Duodenal mucosa (tissue), 2 donors: ENCODE results near the gene STRN3.

ENCODE experiments used
- H3K27ac ChIP-seq: one replicate; pipeline ENCODE4 v1.7.0; 2013; ENCODE audit warnings: low read depth, low read length
- H3K27me3 ChIP-seq, 2 donors: one replicate each; pipeline ENCODE4 v1.7.0; 2013; ENCODE audit warnings: low read length in 2 of 2, control low read depth in 1 of 2; ENCODE audit not compliant: insufficient read depth in 2 of 2, control insufficient read depth in 1 of 2
- H3K36me3 ChIP-seq, 2 donors: one replicate each; pipeline ENCODE4 v1.7.0; 2013; ENCODE audit warnings: low read length in 2 of 2, control low read depth in 1 of 2; ENCODE audit not compliant: insufficient read depth in 2 of 2, control insufficient read depth in 1 of 2
- H3K4me1 ChIP-seq, 2 donors: one replicate each; pipeline ENCODE4 v1.7.0; 2013; ENCODE audit warnings: low read length in 2 of 2, control low read depth in 1 of 2; ENCODE audit not compliant: insufficient read depth in 2 of 2, control insufficient read depth in 1 of 2
- H3K4me3 ChIP-seq, 2 donors: one replicate each; pipeline ENCODE4 v1.7.0; 2013; ENCODE audit warnings: low read length in 2 of 2, low read depth in 1 of 2
- H3K9ac ChIP-seq, 2 donors: one replicate each; pipeline ENCODE4 v1.7.0; 2013; ENCODE audit warnings: low read length in 2 of 2, low read depth in 1 of 2
- H3K9me3 ChIP-seq, 2 donors: one replicate each; pipeline ENCODE4 v1.7.0; 2013; ENCODE audit warnings: low read length in 2 of 2, control low read depth in 1 of 2; ENCODE audit not compliant: control insufficient read depth in 1 of 2

Gene STRN3

DNA sequence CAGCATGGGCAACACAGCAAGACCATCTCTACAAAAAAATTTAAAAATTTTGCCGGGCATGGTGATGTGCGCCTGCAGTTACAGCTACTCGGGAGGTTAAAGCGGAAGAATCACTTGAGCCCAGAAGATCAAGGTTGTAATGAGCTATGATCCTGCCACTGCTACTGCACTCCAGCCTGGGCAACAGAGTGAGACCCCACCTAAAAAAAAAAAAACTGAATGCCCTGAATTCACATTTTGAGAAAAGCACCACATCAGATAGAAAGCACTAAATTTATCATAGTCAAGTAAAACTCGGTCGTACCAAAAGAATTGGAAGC is 24.9 kb downstream of the STRN3 start:
- H3K36me3 ChIP-seq, result peaks cover 8 to 10% of the 10 kb centered on the region in 2 donors

DNA sequence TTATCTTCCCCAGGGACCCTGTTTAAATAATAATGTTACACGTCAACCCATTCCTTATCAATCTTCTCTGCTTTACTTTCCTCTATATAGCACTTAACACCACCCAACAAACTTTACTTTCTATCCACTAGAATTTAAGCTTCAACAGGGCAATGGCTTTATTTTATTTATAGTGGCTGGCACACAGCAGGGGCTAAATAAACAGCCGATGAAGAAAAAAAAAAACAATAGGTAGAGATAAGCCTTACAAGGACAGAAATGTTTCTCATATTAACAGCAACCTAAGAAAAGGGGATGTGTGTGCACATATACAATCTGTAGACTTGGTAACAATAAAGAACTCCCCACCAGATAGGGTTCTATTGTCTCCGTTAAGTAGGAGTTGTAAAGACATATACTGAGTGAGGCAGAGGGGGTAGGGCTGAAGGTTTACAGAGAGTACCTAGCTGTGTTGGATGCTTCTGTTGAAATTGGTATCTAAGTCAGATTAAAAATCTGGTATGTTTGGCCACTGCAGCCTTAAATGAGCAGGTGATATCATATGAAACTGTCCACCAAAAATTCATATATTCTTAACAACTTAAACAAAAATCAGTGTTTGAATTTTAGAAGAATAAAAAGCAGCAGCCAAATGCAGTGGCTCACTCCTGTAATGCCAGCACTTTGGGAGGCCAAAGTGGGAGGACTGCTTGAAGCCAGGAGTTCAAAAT is 25.4 kb downstream of the STRN3 start:
- peaks cover 8 to 10% of the 10 kb centered on the region in 2 donors for H3K36me3 ChIP-seq
- no peak overlapping the region for H3K9ac ChIP-seq
- peaks cover 7 to 11% of the 10 kb centered on the region in 2 donors for H3K9me3 ChIP-seq
- H3K4me1 ChIP-seq, result peaks cover 0 to 2% of the 10 kb centered on the region in 2 donors
- no peak overlapping the region for H3K27ac ChIP-seq
- no peak overlapping the region for H3K4me3 ChIP-seq
- no peaks in the 10 kb centered on the region for H3K27me3 ChIP-seq

More for the DNA sequence above, 24.9 kb downstream of the STRN3 start:
- Histone ChIP-seq H3K27ac (no peak overlapping the region), H3K4me1 (no peaks in the 10 kb centered on the region), H3K9me3 (peaks cover 7 to 11% of the 10 kb centered on the region in 2 donors), H3K9ac (no peak overlapping the region), H3K4me3 (no peak overlapping the region), H3K27me3 (no peaks in the 10 kb centered on the region)

DNA sequence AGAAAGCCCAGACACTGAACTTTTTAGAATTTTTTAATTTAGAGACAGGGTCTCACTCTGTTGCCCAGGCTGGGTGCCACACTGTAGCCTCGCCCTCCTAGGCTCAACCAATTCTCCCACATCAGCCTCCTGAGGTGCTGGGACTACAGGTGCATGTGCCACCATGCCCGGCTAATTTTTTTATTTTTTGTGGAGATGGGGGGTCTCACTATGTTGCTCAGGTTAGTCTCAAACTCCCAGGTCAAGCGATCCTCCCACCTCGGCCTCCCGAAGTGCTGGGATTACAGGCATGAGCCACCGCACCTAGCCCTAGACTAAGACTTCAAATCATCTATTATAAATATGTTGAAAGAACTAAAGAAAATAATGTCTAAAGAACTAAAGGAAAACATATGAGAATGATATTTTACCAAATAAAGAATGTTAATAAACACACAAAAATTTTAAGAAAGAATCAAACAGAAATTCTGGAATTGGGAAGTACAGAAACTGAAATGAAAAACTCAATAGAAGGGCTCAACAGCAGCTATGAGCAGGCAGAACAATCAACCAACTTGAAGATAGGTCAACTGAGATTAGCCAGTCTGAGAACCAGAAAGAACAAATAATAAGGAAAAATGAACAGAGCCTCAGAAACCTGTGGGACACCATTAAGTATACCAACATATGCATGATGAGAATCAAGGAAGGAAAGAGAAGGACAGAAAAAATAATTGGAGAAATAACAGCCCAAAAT is 27.0 kb downstream of the STRN3 start:
- Histone ChIP-seq H3K9ac (no peak overlapping the region), H3K4me1 (peaks cover 4 to 5% of the 10 kb centered on the region in 2 donors), H3K36me3 (peaks cover 5 to 8% of the 10 kb centered on the region in 2 donors), H3K27ac (no peak overlapping the region), H3K9me3 (peaks cover 7 to 11% of the 10 kb centered on the region in 2 donors), H3K4me3 (no peak overlapping the region), H3K27me3 (no peaks in the 10 kb centered on the region)

DNA sequence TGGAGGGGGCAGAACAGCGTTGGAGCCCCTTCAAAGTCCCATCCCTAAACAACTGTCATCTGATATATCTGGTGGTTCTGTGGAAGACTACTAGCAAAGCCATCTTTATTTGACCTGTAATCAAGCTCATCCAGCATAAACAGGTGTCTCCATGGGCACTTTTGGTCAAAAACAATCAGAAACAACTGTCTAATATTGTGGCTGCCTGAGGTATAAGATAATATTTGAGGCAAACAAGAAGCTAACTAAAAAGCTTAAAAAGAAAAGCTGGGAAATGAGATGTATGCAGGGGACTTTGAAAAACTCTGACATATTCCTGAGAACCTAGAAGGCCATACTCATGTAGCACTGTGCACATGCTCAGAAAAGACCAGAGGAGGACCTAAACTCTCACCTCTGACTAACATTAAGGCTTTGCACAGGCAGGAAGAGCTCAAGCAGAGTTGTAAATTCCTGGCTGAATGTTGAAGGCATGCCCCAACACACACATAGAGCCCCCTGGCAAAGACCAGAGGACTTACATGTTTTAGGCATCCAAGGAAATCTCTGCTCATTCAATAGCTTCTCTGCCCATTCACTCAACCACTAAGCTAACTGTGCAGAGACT is 28.0 kb downstream of the STRN3 start:
- Histone ChIP-seq H3K9me3 (peaks cover 7 to 11% of the 10 kb centered on the region in 2 donors), H3K9ac (no peak overlapping the region), H3K4me3 (no peak overlapping the region), H3K4me1 (peaks cover 4 to 5% of the 10 kb centered on the region in 2 donors), H3K27ac (no peak overlapping the region), H3K27me3 (no peaks in the 10 kb centered on the region), H3K36me3 (peaks cover 5 to 8% of the 10 kb centered on the region in 2 donors)

DNA sequence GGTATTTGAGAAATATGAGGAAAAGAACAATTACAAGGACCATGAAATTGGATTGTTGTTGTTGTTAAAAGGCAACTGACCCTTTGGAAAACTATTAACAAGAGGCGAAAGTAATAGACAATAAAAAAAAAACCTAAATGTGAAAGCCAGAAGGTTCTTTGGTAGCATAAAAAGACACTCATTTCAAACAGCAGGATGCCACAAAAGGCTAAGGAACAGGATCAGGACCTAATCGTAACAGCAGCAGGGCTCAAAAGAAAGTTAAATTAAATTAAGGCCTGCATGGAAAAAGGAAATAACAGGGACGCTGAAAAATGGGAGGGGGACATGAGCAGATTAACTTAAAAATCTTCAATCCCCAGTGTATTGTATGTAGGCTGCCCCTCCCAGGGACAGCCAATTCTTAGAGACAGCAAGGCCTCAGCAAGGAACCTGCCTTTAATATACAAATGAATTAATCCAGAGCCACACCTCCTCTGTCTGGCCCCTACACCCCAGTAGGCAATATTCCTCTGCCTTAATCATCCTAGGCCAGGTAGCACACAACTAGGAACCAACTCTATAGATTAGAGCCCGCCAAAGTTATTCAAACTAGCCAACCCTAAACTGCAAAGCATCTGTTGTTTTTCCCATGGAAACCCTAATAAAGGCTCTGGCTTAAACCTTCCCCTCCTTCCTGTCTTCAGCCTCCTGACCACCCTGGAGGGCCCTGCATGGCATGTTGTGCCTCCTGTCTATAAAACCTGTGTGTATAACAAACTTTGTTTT is 29.1 kb downstream of the STRN3 start:
- H3K27ac ChIP-seq, result no peak overlapping the region
- H3K4me1 ChIP-seq, result peaks cover 4 to 5% of the 10 kb centered on the region in 2 donors
- no peak overlapping the region for H3K4me3 ChIP-seq
- H3K9me3 ChIP-seq, result peaks cover 7 to 11% of the 10 kb centered on the region in 2 donors
- H3K9ac ChIP-seq, result no peak overlapping the region
- H3K27me3 ChIP-seq, result no peaks in the 10 kb centered on the region
- H3K36me3 ChIP-seq, result peaks cover 5 to 8% of the 10 kb centered on the region in 2 donors

DNA sequence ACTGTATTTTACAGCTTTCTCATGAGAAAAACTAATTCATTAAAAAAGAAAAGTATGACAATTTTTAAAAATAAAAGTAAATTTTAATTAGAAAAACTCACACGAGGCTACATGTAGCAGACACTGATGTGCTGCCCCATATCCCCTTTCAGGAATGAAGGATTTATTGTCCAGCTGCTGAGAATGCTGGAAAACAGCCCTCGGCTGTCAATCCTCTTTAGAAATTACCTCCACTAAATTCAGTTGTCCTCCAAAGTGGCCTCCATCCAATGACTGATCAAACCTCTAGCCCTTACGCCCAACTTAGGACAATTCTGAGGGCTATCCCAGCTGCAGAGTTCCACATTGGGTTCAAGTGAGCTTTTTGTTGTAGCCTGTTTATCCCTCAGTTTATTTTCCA is 30.5 kb downstream of the STRN3 start:
- H3K4me3 ChIP-seq, result no peak overlapping the region
- peaks cover 5 to 8% of the 10 kb centered on the region in 2 donors for H3K36me3 ChIP-seq
- peaks cover 7 to 11% of the 10 kb centered on the region in 2 donors for H3K9me3 ChIP-seq
- H3K9ac ChIP-seq, result no peak overlapping the region
- H3K27ac ChIP-seq, result no peak overlapping the region
- H3K4me1 ChIP-seq, result peaks cover 11 to 14% of the 10 kb centered on the region in 2 donors
- H3K27me3 ChIP-seq, result no peaks in the 10 kb centered on the region

DNA sequence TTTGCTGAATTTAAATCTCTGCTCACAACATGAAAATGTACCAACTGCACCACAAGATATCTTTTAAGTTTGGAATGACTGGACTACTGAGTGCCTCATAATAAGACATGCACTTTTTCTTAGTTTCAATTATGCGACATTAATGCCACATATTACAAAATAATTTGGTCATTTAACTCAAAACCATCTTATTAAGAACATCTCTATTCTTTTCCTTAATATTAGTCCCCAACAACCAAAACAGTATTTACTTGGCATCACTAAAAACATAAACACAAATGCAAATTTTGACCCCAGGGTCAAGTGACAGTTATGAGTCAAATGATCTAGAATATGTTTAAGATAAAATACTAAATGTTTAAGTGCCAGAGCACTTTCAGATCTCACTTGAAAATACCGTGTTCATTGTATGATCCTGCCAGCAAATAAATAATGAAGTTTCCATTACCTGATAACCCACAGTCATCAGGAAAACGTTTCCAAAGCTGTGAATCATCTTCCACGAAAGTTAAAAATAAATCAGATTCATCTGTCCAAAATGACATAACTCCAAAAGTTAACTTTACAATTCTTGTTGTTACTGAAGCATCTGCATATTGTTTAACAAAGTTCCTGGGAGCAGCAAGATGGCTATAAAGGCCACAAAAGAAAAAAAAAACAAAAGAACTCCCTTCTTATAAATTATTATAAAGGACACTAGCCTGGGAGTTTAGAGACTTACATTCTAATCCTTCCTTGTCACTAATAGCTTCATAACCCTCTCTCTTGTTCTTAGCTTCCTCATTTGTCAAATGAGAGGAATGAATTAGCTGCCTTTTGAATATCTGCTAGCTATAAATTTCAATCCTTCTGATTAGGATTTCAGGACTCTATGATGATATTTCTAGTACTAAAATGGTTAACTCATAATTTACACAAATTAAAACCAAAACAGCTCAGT is 31.2 kb downstream of the STRN3 start:
- no peaks in the 10 kb centered on the region for H3K27me3 ChIP-seq
- H3K4me3 ChIP-seq, result no peak overlapping the region
- no peak overlapping the region for H3K9ac ChIP-seq
- peaks cover 7 to 11% of the 10 kb centered on the region in 2 donors for H3K9me3 ChIP-seq
- H3K27ac ChIP-seq, result no peak overlapping the region
- H3K4me1 ChIP-seq, result peaks cover 14 to 16% of the 10 kb centered on the region in 2 donors
- H3K36me3 ChIP-seq, result peaks cover 5 to 8% of the 10 kb centered on the region in 2 donors

DNA sequence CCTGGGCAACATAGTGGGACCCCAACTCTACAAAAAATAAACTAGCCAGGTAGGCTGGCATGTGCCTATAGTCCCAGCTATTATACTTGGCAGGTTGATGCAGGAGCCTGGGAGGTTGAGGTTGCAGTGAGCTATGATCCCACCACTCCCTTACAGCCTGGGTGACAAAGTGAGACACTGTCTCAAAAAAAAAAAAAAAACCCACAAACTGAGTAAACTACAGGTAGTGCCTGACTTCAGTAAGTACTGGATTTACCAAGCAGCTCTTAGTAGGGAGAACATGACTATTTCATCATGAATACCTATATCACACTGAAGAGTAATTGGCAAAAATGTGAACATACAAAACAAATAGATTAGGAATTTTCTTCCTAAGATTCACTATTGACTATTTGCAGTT is 33.1 kb downstream of the STRN3 start:
- Histone ChIP-seq H3K4me1 (peaks cover 16 to 19% of the 10 kb centered on the region in 2 donors), H3K27ac (no peak overlapping the region), H3K9ac (no peak overlapping the region), H3K36me3 (peaks cover under 1 to 2% of the 10 kb centered on the region in 2 donors), H3K27me3 (no peaks in the 10 kb centered on the region), H3K9me3 (peaks cover under 1 to 4% of the 10 kb centered on the region in 2 donors), H3K4me3 (no peak overlapping the region)

DNA sequence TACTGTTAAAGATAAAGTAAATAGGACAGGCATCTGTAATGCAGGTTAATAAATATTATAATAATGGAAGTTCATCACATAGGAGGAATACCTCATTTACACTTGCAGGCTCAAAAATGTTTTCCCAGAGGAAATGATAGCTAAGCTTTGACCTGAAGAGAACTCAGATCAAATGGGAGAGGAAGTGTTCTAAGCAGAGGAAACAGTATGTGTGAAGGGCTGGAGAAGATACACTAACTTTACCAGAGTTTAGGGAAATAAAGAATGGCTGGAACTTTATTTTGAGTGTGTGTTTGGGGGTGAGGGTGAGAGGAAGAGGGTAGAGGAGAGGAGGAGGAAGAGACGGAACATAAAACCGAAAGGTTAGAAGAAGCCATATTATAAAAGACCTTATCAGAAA is 34.8 kb downstream of the STRN3 start:
- Histone ChIP-seq H3K4me1 (peaks cover 19 to 20% of the 10 kb centered on the region in 2 donors), H3K9ac (no peak overlapping the region)

More for the DNA sequence above, 34.8 kb downstream of the STRN3 start:
- Histone ChIP-seq H3K27ac (no peak overlapping the region), H3K4me3 (no peak overlapping the region), H3K27me3 (no peaks in the 10 kb centered on the region), H3K36me3 (no peaks in the 10 kb centered on the region), H3K9me3 (no peaks in the 10 kb centered on the region)
